GM12878 (cell line): Measurements from ENCODE around the gene MITF. TPM values are rescaled to one million over a fixed set of nuclear protein-coding genes. Genes with fewer than 3 reads are reported as not detected.

Source experiments
- ATAC-seq: fragments of 200-7000 bp; cut with Tn5 transposase; 3 replicates; pipeline ENCODE4 v1.9.1; 2020; ENCODE audit warnings: mild to moderate bottlenecking, moderate library complexity
- BruUV-seq: library from RNA; stranded (reverse); fragments of 400-500 nt; replicated peaks from 2 replicates; lab custom pipeline; 2021; lab: Mats Ljungman, UMichigan
- CTCF ChIA-PET: fragments of 300-600 bp; sonication (Branson Sonifier 250); formaldehyde crosslinking; extraction: SDS; loops from one replicate; lab custom pipeline; 2021; ENCODE audit warnings: inconsistent platforms; lab: Yijun Ruan, JAX
- POLR2A ChIA-PET: fragments of 350-600 bp; formaldehyde crosslinking; extraction: SDS; loops from one replicate; lab custom pipeline; 2021; ENCODE audit warnings: inconsistent platforms; lab: Charles Lee
- RAD21 ChIA-PET: fragments of 300-600 bp; sonication (Branson Sonifier 250); formaldehyde crosslinking; loops from one replicate; lab custom pipeline; 2023; ENCODE audit warnings: antibody characterized with exemption; ENCODE audit not compliant: unreplicated experiment; lab: Charles Lee
- SMC1A ChIA-PET: fragments of 300-600 bp; sonication (Branson Sonifier 250); formaldehyde crosslinking; loops from one replicate; lab custom pipeline; 2023; ENCODE audit not compliant: unreplicated experiment, uncharacterized antibody; lab: Charles Lee
- DNase-seq: peaks from one replicate; pipeline ENCODE4 v3.0.0-alpha.2; 2011; ENCODE audit warnings: low read depth, low spot score
- FAIRE-seq: peaks from 3 replicates; lab custom pipeline; 2011; peaks lifted over from hg19 to GRCh38; lab: Jason Lieb, UNC
- H2AFZ ChIP-seq: 2 replicates; pipeline ENCODE4 v1.6.0; 2011; ENCODE audit warnings: low read depth, low read length, control low read depth; ENCODE audit not compliant: control insufficient read depth
- H3K27ac ChIP-seq: 2 replicates; pipeline ENCODE4 v1.5.1; 2011; ENCODE audit warnings: control low read depth; ENCODE audit not compliant: control insufficient read depth, insufficient read depth
- H3K27me3 ChIP-seq, 2 experiments: replicated peaks in 1 of 2; 2 replicates each; pipeline versions ENCODE4 v1.6.0 to v1.6.1; 2011; ENCODE audit warnings: low read length in 1 of 2; ENCODE audit not compliant: control insufficient read depth in 2 of 2, insufficient read depth in 2 of 2
- H3K36me3 ChIP-seq, 2 experiments: 2 replicates each; pipeline ENCODE4 v1.5.1; 2011; ENCODE audit warnings: low read length in 1 of 2; ENCODE audit not compliant: control insufficient read depth in 2 of 2, insufficient read depth in 2 of 2
- H3K4me1 ChIP-seq: 2 replicates; pipeline ENCODE4 v1.6.1; 2011; ENCODE audit warnings: mild to moderate bottlenecking, low read length, moderate library complexity, mixed read lengths; ENCODE audit not compliant: control insufficient read depth, insufficient read depth
- H3K4me2 ChIP-seq: 2 replicates; pipeline ENCODE4 v1.6.0; 2011; ENCODE audit warnings: control low read depth; ENCODE audit not compliant: control insufficient read depth, insufficient read depth
- H3K4me3 ChIP-seq: fragments of 200-600 bp; sonication (generic); 2 replicates; pipeline ENCODE4 v1.5.1; 2016
- H3K79me2 ChIP-seq: 2 replicates; pipeline ENCODE4 v1.6.0; 2011; ENCODE audit warnings: low read length; ENCODE audit not compliant: control insufficient read depth, insufficient read depth
- H3K9ac ChIP-seq: 2 replicates; pipeline ENCODE4 v1.8.0; 2011; ENCODE audit warnings: low read length, control low read depth, mixed read lengths; ENCODE audit not compliant: control insufficient read depth, insufficient read depth
- H3K9me3 ChIP-seq: replicated peaks from 3 replicates; pipeline ENCODE4 v1.5.1; 2011; ENCODE audit warnings: mild to moderate bottlenecking, low read length; ENCODE audit not compliant: control insufficient read depth, insufficient read depth
- H4K20me1 ChIP-seq: 2 replicates; pipeline ENCODE4 v1.6.0; 2011; ENCODE audit not compliant: control insufficient read depth, insufficient read depth
- BCLAF1 ChIP-seq: fragments of 450-650 bp; IDR thresholded peaks from 2 replicates; pipeline ENCODE4 v1.6.1; 2017; ENCODE audit warnings: antibody characterized with exemption, mild to moderate bottlenecking, moderate library complexity
- EED ChIP-seq: sonication (generic); IDR thresholded peaks from 2 replicates; pipeline ENCODE4 v1.6.1; 2016; ENCODE audit warnings: antibody characterized with exemption, low read depth
- FOXK2 ChIP-seq: fragments of 450-650 bp; IDR thresholded peaks from 2 replicates; pipeline ENCODE4 v1.6.1; 2017; ENCODE audit warnings: mild to moderate bottlenecking, moderate library complexity
- HDAC2 ChIP-seq: fragments of 200-600 bp; sonication (generic); IDR thresholded peaks from 2 replicates; pipeline ENCODE4 v1.6.1; 2017
- KAT2A ChIP-seq: conservative IDR thresholded peaks from 2 replicates; pipeline ENCODE4 v1.6.1; 2011; ENCODE audit warnings: low read depth, low read length; ENCODE audit not compliant: control insufficient read depth
- MEF2B ChIP-seq: fragments of 450-650 bp; IDR thresholded peaks from 2 replicates; pipeline ENCODE4 v1.6.1; 2018; ENCODE audit warnings: mild to moderate bottlenecking, moderate library complexity; ENCODE audit not compliant: partially characterized antibody, poor library complexity, severe bottlenecking
- MYC ChIP-seq: IDR thresholded peaks from 2 replicates; pipeline ENCODE4 v1.6.1; 2011; ENCODE audit warnings: mild to moderate bottlenecking, low read length, moderate library complexity, inconsistent platforms; ENCODE audit not compliant: insufficient read depth, insufficient replicate concordance, insufficient read length, severe bottlenecking
- NRF1 ChIP-seq: conservative IDR thresholded peaks from 2 replicates; pipeline ENCODE4 v1.6.1; 2011; ENCODE audit warnings: mild to moderate bottlenecking, low read depth, low read length, improper control_type of control experiment
- PKNOX1 ChIP-seq: fragments of 450-650 bp; IDR thresholded peaks from 2 replicates; pipeline ENCODE4 v1.6.1; 2016; ENCODE audit warnings: mild to moderate bottlenecking
- POU2F2 ChIP-seq: IDR thresholded peaks from 3 replicates; pipeline ENCODE4 v1.6.1; 2011; ENCODE audit warnings: low read depth, mild to moderate bottlenecking, low read length, borderline replicate concordance
- SPI1 ChIP-seq: IDR thresholded peaks from 2 replicates; pipeline ENCODE4 v1.6.1; 2011; ENCODE audit warnings: low read depth, mild to moderate bottlenecking, low read length, moderate library complexity, borderline replicate concordance; ENCODE audit not compliant: insufficient read depth
- ZNF622 ChIP-seq: fragments of 450-650 bp; IDR thresholded peaks from 2 replicates; pipeline ENCODE4 v1.6.1; 2017; ENCODE audit warnings: mild to moderate bottlenecking, inconsistent platforms
- ZZZ3 ChIP-seq: IDR thresholded peaks from 2 replicates; pipeline ENCODE4 v1.6.1; 2011; ENCODE audit warnings: low read depth; ENCODE audit not compliant: control insufficient read depth, insufficient read length
- WGBS: methylation state at CpG from one replicate; pipeline ENCODE4 v1.1.6; 2016; ENCODE audit warnings: low lambda C conversion rate; ENCODE audit not compliant: insufficient replicate concordance, insufficient coverage; ENCODE audit errors: missing lambda C conversion rate; 5-methylcytosine and 5-hydroxymethylcytosine counted together
- in situ Hi-C: fragments of 300-500 bp; cut with MboI; formaldehyde crosslinking; loops from 9 replicates; pipeline ENCODE4 v1.14.3; 2018; ENCODE audit warnings: mixed read lengths
- intact Hi-C: fragments of 100-400 bp; cut with micrococcal nuclease; formaldehyde crosslinking; loops from one replicate; pipeline ENCODE4 v1.14.2; 2022; ENCODE audit not compliant: unreplicated experiment
- polyA plus RNA-seq, 11 experiments: library from polyadenylated mRNA; depleted of rRNA in 4 of 11; unstranded in 6 of 11; stranded (reverse) in 5 of 11; fragments of >200 nt; fragmentation: Nextera tagmentation in 4 of 11; fragmentation: Illumina TruSeq in 1 of 11; extraction: Ambion mirVana in 4 of 11; extraction: Trizol in 1 of 11; gene quantifications; 1 replicate in 1 of 11; 2 replicates in 10 of 11; pipeline versions ENCODE4 v1.2.1 to v1.2.3, GENCODE V29; 2011 to 2016; ENCODE audit warnings: inconsistent platforms in 2 of 11, missing spikeins in 2 of 11, low read depth in 1 of 11
- total RNA-seq, 4 experiments: library from RNA; depleted of rRNA in 3 of 4; stranded (reverse); fragments of >200 nt in 3 of 4; fragmentation: Illumina TruSeq in 1 of 4; extraction: Trizol in 1 of 4; gene quantifications; 2 replicates each; pipeline versions ENCODE4 v1.2.1 to v1.2.3, GENCODE V29; 2013 to 2021

MITF gene
- total and polyA plus RNA-seq, 10 of the 15 experiments (the other 5 are each of a cell fraction or from before 2014, with no cell fraction given), result under 0.01 to 0.90 (median 0.06) TPM; not detected in 3

DNA sequence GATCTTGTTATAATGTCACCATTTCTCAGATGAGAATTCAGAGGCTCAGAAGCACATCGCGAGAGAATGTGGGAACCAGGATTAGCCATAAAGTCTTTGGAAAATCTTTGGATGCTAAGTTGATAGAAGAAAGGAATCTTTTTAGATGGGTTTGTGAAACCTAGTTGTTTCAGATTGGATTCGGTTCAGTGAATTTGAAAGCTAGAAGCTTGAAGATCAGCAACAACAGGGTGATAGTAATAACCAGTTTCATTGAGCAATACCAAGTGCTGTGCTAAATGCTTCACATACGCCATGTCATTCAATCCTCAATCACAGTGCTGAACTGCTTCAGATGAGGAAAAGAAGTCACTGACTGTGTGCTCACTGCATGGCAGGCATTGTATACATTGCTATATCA, 47.4 kb upstream of the MITF start:
- 69% methylated on average over 4 of the region's 4 CpGs for WGBS
- ChIA-PET CTCF (interaction anchor here (1.2 kb wide), 1 partner anchor 260 kb away, joined by 3 read pairs; no protein-coding TSS in a partner anchor), POLR2A (no interaction called here), SMC1A (no interaction called here), RAD21 (no interaction called here)
- intact Hi-C loops, result loop anchor here (5.0 kb wide), 1 partner anchor 255 kb away; no protein-coding TSS in a partner anchor
- Histone ChIP-seq H3K27ac (no peak overlapping the region), H4K20me1 (no peaks in the 10 kb centered on the region), H3K9me3 (no peaks in the 10 kb centered on the region), H3K36me3 (no peaks in the 10 kb centered on the region), H3K4me3 (no peak overlapping the region), H3K4me1 (no peaks in the 10 kb centered on the region), H3K27me3 (no peaks in the 10 kb centered on the region), H3K9ac (no peak overlapping the region), H3K79me2 (no peaks in the 10 kb centered on the region), H2AFZ (no peak overlapping the region), H3K4me2 (no peak overlapping the region)
- FAIRE-seq (no peak), DNase-seq (no peak), ATAC-seq (no peak)
- no TSS peak for BruUV-seq
- no peak for TF ChIP-seq PKNOX1
- in situ Hi-C loops, result no loop called here

- no TSS peak for BruUV-seq
- no peak for TF ChIP-seq MEF2B
- no peak for TF ChIP-seq MYC
- TF ChIP-seq HDAC2, result no peak
- no peak for TF ChIP-seq NRF1
- no peak for TF ChIP-seq ZNF622
- TF ChIP-seq FOXK2, result no peak
- no peak for TF ChIP-seq ZZZ3
- no peak for TF ChIP-seq SPI1
- TF ChIP-seq KAT2A, result no peak
- no peak for TF ChIP-seq POU2F2
- no peak for TF ChIP-seq EED
- no peak for TF ChIP-seq BCLAF1
- TF ChIP-seq, all 136 proteins: peak for 0
- Histone ChIP-seq H3K27ac (no peak overlapping the region), H3K4me2 (no peak overlapping the region), H3K27me3 (no peaks in the 10 kb centered on the region), H2AFZ (no peak overlapping the region), H3K36me3 (no peaks in the 10 kb centered on the region), H3K9ac (no peak overlapping the region), H3K4me1 (no peaks in the 10 kb centered on the region), H3K9me3 (no peaks in the 10 kb centered on the region), H4K20me1 (no peaks in the 10 kb centered on the region), H3K79me2 (no peaks in the 10 kb centered on the region), H3K4me3 (no peak overlapping the region)
- DNase-seq (no peak), FAIRE-seq (no peak), ATAC-seq (no peak)
- CTCF ChIA-PET, result interaction anchor here (0.8 kb wide), 1 partner anchor 17 kb away, joined by 3 read pairs; no protein-coding TSS in a partner anchor
- 14% methylated on average over 2 of the region's 2 CpGs for WGBS
- SMC1A ChIA-PET, result no interaction called here
- in situ Hi-C loops, result no loop called here
- RAD21 ChIA-PET, result no interaction called here
- intact Hi-C loops, result loop anchor here (5.0 kb wide), 1 partner anchor 255 kb away; no protein-coding TSS in a partner anchor
- POLR2A ChIA-PET, result no interaction called here
These were observed 46.5 kb upstream of the MITF start for GRCh38 chr3:69692761-69693160.
